Measurements from ENCODE around the gene GOLPH3.
"Not testable (repeated sequence)": the region's sequence is repeated elsewhere in the genome, so short reads cannot be mapped to it uniquely, and the experiment has no call there.

GOLPH3 gene

GRCh38 chr5:32135086-32135485 is 39.0 kb downstream of the GOLPH3 start:
- DNase-seq (ENCODE audit: low read depth), result no peak

- no peak for DNase-seq (ENCODE audit: low read depth)
Observed at GRCh38 chr5:32132757-32133156, 41.4 kb downstream of the GOLPH3 start.

GRCh38 chr5:32131604-32132003 is 42.5 kb downstream of the GOLPH3 start:
- DNase-seq (ENCODE audit: low read depth), result no peak

GRCh38 chr5:32130865-32131264 is 43.3 kb downstream of the GOLPH3 start:
- no peak for DNase-seq (ENCODE audit: low read depth)

GRCh38 chr5:32129074-32129598 is 45.0 kb downstream of the GOLPH3 start:
- no peak for DNase-seq (ENCODE audit: low read depth)

GRCh38 chr5:32127711-32128110 is 46.4 kb downstream of the GOLPH3 start:
- DNase-seq (ENCODE audit: low read depth), result no peak

- peak; percentile 49 for DNase-seq (ENCODE audit: low read depth)
Observed at GRCh38 chr5:32126691-32127090, 47.4 kb downstream of the GOLPH3 start.

GRCh38 chr5:32123889-32124676 is 50.0 kb downstream of the GOLPH3 start:
- no peak for DNase-seq (ENCODE audit: low read depth)

GRCh38 chr5:32123058-32123805 is 50.9 kb downstream of the GOLPH3 start:
- peak; percentile 18 for DNase-seq (ENCODE audit: low read depth)

GRCh38 chr5:32118922-32119321 is 55.2 kb downstream of the GOLPH3 start:
- not testable (repeated sequence) for DNase-seq (ENCODE audit: low read depth)

- peak; percentile 26 for DNase-seq (ENCODE audit: low read depth)
Observed at GRCh38 chr5:32116574-32117313, 57.4 kb downstream of the GOLPH3 start.

- no peak for DNase-seq (ENCODE audit: low read depth)
Observed at GRCh38 chr5:32115985-32116384, 58.1 kb downstream of the GOLPH3 start.

- peak; percentile 51 for DNase-seq (ENCODE audit: low read depth)
Observed at GRCh38 chr5:32110111-32110696, 63.9 kb downstream of the GOLPH3 start.

GRCh38 chr5:32109236-32109635 is 64.9 kb downstream of the GOLPH3 start:
- DNase-seq (ENCODE audit: low read depth), result no peak

GRCh38 chr5:32108167-32108566 is 66.0 kb downstream of the GOLPH3 start:
- no peak for DNase-seq (ENCODE audit: low read depth)

GRCh38 chr5:32107291-32107690 is 66.8 kb downstream of the GOLPH3 start:
- DNase-seq (ENCODE audit: low read depth), result no peak

- no peak for DNase-seq (ENCODE audit: low read depth)
Observed at GRCh38 chr5:32103521-32103920, 70.6 kb downstream of the GOLPH3 start.

GRCh38 chr5:32102254-32102986 is 71.7 kb downstream of the GOLPH3 start:
- no peak for DNase-seq (ENCODE audit: low read depth)

- no peak for DNase-seq (ENCODE audit: low read depth)
Observed at GRCh38 chr5:32100691-32101302, 73.3 kb downstream of the GOLPH3 start.

GRCh38 chr5:32100230-32100629 is 73.9 kb downstream of the GOLPH3 start:
- no peak for DNase-seq (ENCODE audit: low read depth)

GRCh38 chr5:32099486-32100035 is 74.6 kb downstream of the GOLPH3 start:
- no peak for DNase-seq (ENCODE audit: low read depth)
